Gastroesophageal sphincter (tissue), 3 donors: ENCODE results near the gene RASGEF1C.

Experiments
- POLR2A ChIP-seq, 2 donors: fragments of 450-650 bp; IDR thresholded peaks; one replicate each; pipeline ENCODE4 v1.6.1; 2017; ENCODE audit warnings: antibody characterized with exemption in 2 of 2, mild to moderate bottlenecking in 2 of 2, moderate library complexity in 1 of 2
- POLR2AphosphoS5 ChIP-seq: sonication (generic); formaldehyde crosslinking; IDR thresholded peaks from one replicate; pipeline ENCODE4 v1.6.1; 2017; ENCODE audit warnings: antibody characterized with exemption
- TF ChIP-seq, protein P1 (sequence below), 4 experiments: fragments of 200-600 bp in 2 of 4; fragments of 450-650 bp in 2 of 4; sonication (generic) in 1 of 4; IDR thresholded peaks; one replicate each; pipeline ENCODE4 v1.5.1; 2017 to 2019; ENCODE audit warnings: antibody characterized with exemption in 4 of 4, mild to moderate bottlenecking in 2 of 4, moderate library complexity in 2 of 4

DNA sequence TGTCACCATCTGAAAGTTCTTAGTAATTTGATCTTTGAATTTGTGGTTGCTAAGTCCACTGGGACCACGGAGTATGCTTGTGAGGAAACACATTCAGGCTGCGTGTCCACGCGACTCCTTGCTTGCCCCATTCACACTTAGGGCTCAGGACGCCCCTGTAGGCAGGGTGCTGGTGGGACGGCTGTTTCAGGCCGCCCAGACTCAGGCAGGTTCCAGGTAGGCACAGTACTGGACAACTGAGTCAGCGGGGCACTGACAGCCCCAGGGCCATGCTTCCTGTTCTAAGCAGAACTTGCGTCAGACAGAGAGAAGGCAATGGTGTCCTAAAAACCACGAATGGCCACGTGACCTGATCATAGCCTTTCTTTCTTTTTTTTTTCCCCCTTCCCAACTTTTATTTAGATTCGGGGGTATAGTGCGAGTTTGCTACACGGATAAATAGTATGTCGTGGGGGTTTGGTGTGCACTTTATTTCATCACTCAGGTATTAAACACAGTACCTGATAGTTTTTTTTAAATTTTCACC, 7.7 kb upstream of the RASGEF1C start:
- TF ChIP-seq, protein P1, sequence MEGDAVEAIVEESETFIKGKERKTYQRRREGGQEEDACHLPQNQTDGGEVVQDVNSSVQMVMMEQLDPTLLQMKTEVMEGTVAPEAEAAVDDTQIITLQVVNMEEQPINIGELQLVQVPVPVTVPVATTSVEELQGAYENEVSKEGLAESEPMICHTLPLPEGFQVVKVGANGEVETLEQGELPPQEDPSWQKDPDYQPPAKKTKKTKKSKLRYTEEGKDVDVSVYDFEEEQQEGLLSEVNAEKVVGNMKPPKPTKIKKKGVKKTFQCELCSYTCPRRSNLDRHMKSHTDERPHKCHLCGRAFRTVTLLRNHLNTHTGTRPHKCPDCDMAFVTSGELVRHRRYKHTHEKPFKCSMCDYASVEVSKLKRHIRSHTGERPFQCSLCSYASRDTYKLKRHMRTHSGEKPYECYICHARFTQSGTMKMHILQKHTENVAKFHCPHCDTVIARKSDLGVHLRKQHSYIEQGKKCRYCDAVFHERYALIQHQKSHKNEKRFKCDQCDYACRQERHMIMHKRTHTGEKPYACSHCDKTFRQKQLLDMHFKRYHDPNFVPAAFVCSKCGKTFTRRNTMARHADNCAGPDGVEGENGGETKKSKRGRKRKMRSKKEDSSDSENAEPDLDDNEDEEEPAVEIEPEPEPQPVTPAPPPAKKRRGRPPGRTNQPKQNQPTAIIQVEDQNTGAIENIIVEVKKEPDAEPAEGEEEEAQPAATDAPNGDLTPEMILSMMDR (IDR thresholded peaks at IDR 0.05): no peak
- no peak for TF ChIP-seq POLR2A (IDR thresholded peaks at IDR 0.05)
- no peak for TF ChIP-seq POLR2AphosphoS5
